Left ventricle myocardium inferior (tissue), 1 donor: ENCODE data around the gene NT5DC2. TPM values are rescaled to one million over a fixed set of nuclear protein-coding genes. Genes with fewer than 3 reads are reported as not detected.
"Not testable (repeated sequence)": the region's sequence is repeated elsewhere in the genome, so short reads cannot be mapped to it uniquely, and the experiment has no call there.

Experiments used
- DNase-seq: peaks from one replicate; pipeline ENCODE4 v3.0.0-alpha.2; 2020
- H3K27ac ChIP-seq: fragments of 200-600 bp; replicated peaks from 2 replicates; pipeline ENCODE4 v1.8.0; 2021
- H3K27me3 ChIP-seq: fragments of 200-600 bp; 2 replicates; pipeline ENCODE4 v1.8.0; 2021; ENCODE audit warnings: low read depth
- H3K36me3 ChIP-seq: fragments of 200-600 bp; 2 replicates; pipeline ENCODE4 v1.8.0; 2021
- H3K4me1 ChIP-seq: fragments of 200-600 bp; 2 replicates; pipeline ENCODE4 v1.8.0; 2021
- H3K4me3 ChIP-seq: fragments of 200-600 bp; 2 replicates; pipeline ENCODE4 v1.8.0; 2021; ENCODE audit warnings: mild to moderate bottlenecking, moderate library complexity
- H3K9me3 ChIP-seq: fragments of 200-600 bp; replicated peaks from 2 replicates; pipeline ENCODE4 v1.8.0; 2021
- CTCF ChIP-seq: fragments of 200-600 bp; IDR thresholded peaks from 2 replicates; pipeline ENCODE4 v1.8.0; 2021; ENCODE audit warnings: antibody characterized with exemption, mild to moderate bottlenecking, borderline replicate concordance
- intact Hi-C: fragments of 100-400 bp; cut with micrococcal nuclease; formaldehyde crosslinking; loops from one replicate; pipeline ENCODE4 v1.11.0; 2022
- total RNA-seq: library from RNA; stranded (reverse); fragmentation: NEBNext Ultra II Directional; extraction: Animal tissue kit (Norgen Biotek cat#: 25700); gene quantifications from one replicate; pipeline ENCODE4 v1.2.1, GENCODE V29; 2021
- donor health status: DM: no; HTN: yes; CAD: no; lungs with severe emphysema.

The NT5DC2 gene
- total RNA-seq, 1 donor from 2014 or later: 69.3 TPM

- Histone ChIP-seq H3K4me3 (peak overlapping the region; percentile 82), H3K4me1 (peaks cover 87% of the 10 kb centered on the region), H3K9me3 (no peaks in the 10 kb centered on the region), H3K36me3 (peaks cover 10% of the 10 kb centered on the region), H3K27ac (peak overlapping the region; percentile 94), H3K27me3 (no peaks in the 10 kb centered on the region)
- no peak for TF ChIP-seq CTCF
- intact Hi-C loops: no loop called here
- peak; percentile 68 for DNase-seq
Measured at GRCh38 chr3:52529376-52530333, 4.0 kb downstream of the NT5DC2 start.

GRCh38 chr3:52528586-52529375 is 4.9 kb downstream of the NT5DC2 start:
- no peak overlapping the region for H3K4me3 ChIP-seq
- peaks cover 19% of the 10 kb centered on the region for H3K36me3 ChIP-seq
- H3K9me3 ChIP-seq: no peaks in the 10 kb centered on the region
- DNase-seq: peak; percentile 22
- peak overlapping the region; percentile 94 for H3K27ac ChIP-seq
- intact Hi-C loops: no loop called here
- no peaks in the 10 kb centered on the region for H3K27me3 ChIP-seq
- TF ChIP-seq CTCF: no peak
- peaks cover 85% of the 10 kb centered on the region for H3K4me1 ChIP-seq

- Histone ChIP-seq H3K36me3 (peaks cover 26% of the 10 kb centered on the region), H3K9me3 (no peaks in the 10 kb centered on the region), H3K27me3 (no peaks in the 10 kb centered on the region), H3K4me1 (peaks cover 81% of the 10 kb centered on the region), H3K27ac (peak overlapping the region; percentile 88), H3K4me3 (no peak overlapping the region)
- intact Hi-C loops: no loop called here
- DNase-seq: peak; percentile 14
- TF ChIP-seq CTCF: no peak
Measured at GRCh38 chr3:52527732-52528585, 5.7 kb downstream of the NT5DC2 start.

GRCh38 chr3:52527039-52527731 is 6.5 kb downstream of the NT5DC2 start:
- Histone ChIP-seq H3K27me3 (no peaks in the 10 kb centered on the region), H3K4me3 (no peak overlapping the region), H3K4me1 (peaks cover 73% of the 10 kb centered on the region), H3K36me3 (peaks cover 26% of the 10 kb centered on the region), H3K27ac (peak overlapping the region; percentile 88), H3K9me3 (no peaks in the 10 kb centered on the region)
- TF ChIP-seq CTCF: no peak
- DNase-seq: peak; percentile 14
- intact Hi-C loops: no loop called here

GRCh38 chr3:52526671-52527038 is 7.0 kb downstream of the NT5DC2 start:
- H3K36me3 ChIP-seq: peaks cover 26% of the 10 kb centered on the region
- peaks cover 68% of the 10 kb centered on the region for H3K4me1 ChIP-seq
- H3K9me3 ChIP-seq, H3K27me3 ChIP-seq, H3K4me3 ChIP-seq, DNase-seq, intact Hi-C loops: not testable (repeated sequence)
- H3K27ac ChIP-seq: peak overlapping the region; percentile 88
